ENCODE data around the gene BIK. TPM values are rescaled to one million over a fixed set of nuclear protein-coding genes. Genes with fewer than 3 reads are reported as not detected.
A peak's percentile ranks its signal among the peaks of the same experiment; 100 is the strongest.

Gene BIK
- total RNA-seq, 1 experiment from 2014 or later, result 2.0 TPM

- Histone ChIP-seq H3K27ac (ENCODE audit: low read depth, low read length, poor library complexity, severe bottlenecking) (peak overlapping the region; percentile 23), H3K36me3 (ENCODE audit: insufficient read depth, low read length, poor library complexity, severe bottlenecking) (peaks cover 53% of the 10 kb centered on the region), H3K27me3 (replicated peaks; ENCODE audit: insufficient read depth, low read depth, low read length, poor library complexity) (no peaks in the 10 kb centered on the region), H3K4me3 (ENCODE audit: low read depth, low read length, poor library complexity, severe bottlenecking) (no peak overlapping the region), H3K9me3 (ENCODE audit: low read depth, low read length, poor library complexity, severe bottlenecking) (no peaks in the 10 kb centered on the region), H3K4me1 (ENCODE audit: insufficient read depth, low read length, poor library complexity, severe bottlenecking) (no peaks in the 10 kb centered on the region)
- DNase-seq (ENCODE audit: low spot score), result no peak
- TF ChIP-seq EZH2 (IDR thresholded peaks at IDR 0.05; ENCODE audit: borderline replicate concordance, low read depth, low read length, poor library complexity, severe bottlenecking), result no peak
- TF ChIP-seq, protein P1, sequence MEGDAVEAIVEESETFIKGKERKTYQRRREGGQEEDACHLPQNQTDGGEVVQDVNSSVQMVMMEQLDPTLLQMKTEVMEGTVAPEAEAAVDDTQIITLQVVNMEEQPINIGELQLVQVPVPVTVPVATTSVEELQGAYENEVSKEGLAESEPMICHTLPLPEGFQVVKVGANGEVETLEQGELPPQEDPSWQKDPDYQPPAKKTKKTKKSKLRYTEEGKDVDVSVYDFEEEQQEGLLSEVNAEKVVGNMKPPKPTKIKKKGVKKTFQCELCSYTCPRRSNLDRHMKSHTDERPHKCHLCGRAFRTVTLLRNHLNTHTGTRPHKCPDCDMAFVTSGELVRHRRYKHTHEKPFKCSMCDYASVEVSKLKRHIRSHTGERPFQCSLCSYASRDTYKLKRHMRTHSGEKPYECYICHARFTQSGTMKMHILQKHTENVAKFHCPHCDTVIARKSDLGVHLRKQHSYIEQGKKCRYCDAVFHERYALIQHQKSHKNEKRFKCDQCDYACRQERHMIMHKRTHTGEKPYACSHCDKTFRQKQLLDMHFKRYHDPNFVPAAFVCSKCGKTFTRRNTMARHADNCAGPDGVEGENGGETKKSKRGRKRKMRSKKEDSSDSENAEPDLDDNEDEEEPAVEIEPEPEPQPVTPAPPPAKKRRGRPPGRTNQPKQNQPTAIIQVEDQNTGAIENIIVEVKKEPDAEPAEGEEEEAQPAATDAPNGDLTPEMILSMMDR (conservative IDR thresholded peaks at IDR 0.05; ENCODE audit: low read depth, low read length), result no peak
- ChIA-PET POLR2A (ENCODE audit: low non-redundant PET) (no interaction called here), CTCF (no interaction called here)
- intact Hi-C loops (cut with micrococcal nuclease; ENCODE audit: unreplicated experiment), result no loop called here
- BruUV-seq (replicated peaks), result no TSS peak
These were observed 58.1 kb downstream of the BIK start for GRCh38 chr22:43168471-43169309.

GRCh38 chr22:43169310-43170130 is 59.0 kb downstream of the BIK start:
- POLR2A ChIA-PET (ENCODE audit: low non-redundant PET), result no interaction called here
- no peak overlapping the region for H3K27ac ChIP-seq (ENCODE audit: low read depth, low read length, poor library complexity, severe bottlenecking)
- BruUV-seq (replicated peaks), result no TSS peak
- no peak for DNase-seq (ENCODE audit: low spot score)
- intact Hi-C loops (cut with micrococcal nuclease; ENCODE audit: unreplicated experiment), result no loop called here
- no peaks in the 10 kb centered on the region for H3K27me3 ChIP-seq (replicated peaks; ENCODE audit: insufficient read depth, low read depth, low read length, poor library complexity)
- H3K4me1 ChIP-seq (ENCODE audit: insufficient read depth, low read length, poor library complexity, severe bottlenecking), result no peaks in the 10 kb centered on the region
- CTCF ChIA-PET, result no interaction called here
- TF ChIP-seq, protein P1 (conservative IDR thresholded peaks at IDR 0.05; ENCODE audit: low read depth, low read length), result no peak
- H3K36me3 ChIP-seq (ENCODE audit: insufficient read depth, low read length, poor library complexity, severe bottlenecking), result peaks cover 61% of the 10 kb centered on the region
- no peaks in the 10 kb centered on the region for H3K9me3 ChIP-seq (ENCODE audit: low read depth, low read length, poor library complexity, severe bottlenecking)
- no peak overlapping the region for H3K4me3 ChIP-seq (ENCODE audit: low read depth, low read length, poor library complexity, severe bottlenecking)

DNA sequence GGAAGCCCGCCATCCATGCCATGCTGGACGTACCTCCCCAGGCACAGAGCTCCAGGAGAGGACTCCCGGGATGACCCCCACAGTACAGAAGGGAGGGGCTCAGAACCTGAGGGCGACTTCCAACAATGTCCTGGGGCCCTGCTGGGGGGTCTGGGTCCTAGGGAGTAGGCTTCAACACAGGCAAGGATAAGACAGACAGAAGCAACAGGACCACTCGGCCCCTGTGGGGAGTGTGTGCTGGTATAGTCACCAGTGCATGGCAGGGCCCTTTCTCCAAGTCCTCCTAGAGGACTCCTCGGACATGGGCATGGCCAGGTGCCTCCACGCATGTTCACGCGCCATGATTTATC is 59.6 kb downstream of the BIK start:
- no peak for TF ChIP-seq EZH2 (IDR thresholded peaks at IDR 0.05; ENCODE audit: borderline replicate concordance, low read depth, low read length, poor library complexity, severe bottlenecking)
- ChIA-PET POLR2A (ENCODE audit: low non-redundant PET) (no interaction called here), CTCF (no interaction called here)
- H3K4me1 ChIP-seq (ENCODE audit: insufficient read depth, low read length, poor library complexity, severe bottlenecking), result no peaks in the 10 kb centered on the region
- peaks cover 67% of the 10 kb centered on the region for H3K36me3 ChIP-seq (ENCODE audit: insufficient read depth, low read length, poor library complexity, severe bottlenecking)
- DNase-seq (ENCODE audit: low spot score), result no peak
- no peak overlapping the region for H3K4me3 ChIP-seq (ENCODE audit: low read depth, low read length, poor library complexity, severe bottlenecking)
- intact Hi-C loops (cut with micrococcal nuclease; ENCODE audit: unreplicated experiment), result no loop called here
- no peaks in the 10 kb centered on the region for H3K27me3 ChIP-seq (replicated peaks; ENCODE audit: insufficient read depth, low read depth, low read length, poor library complexity)
- no TSS peak for BruUV-seq (replicated peaks)
- H3K9me3 ChIP-seq (ENCODE audit: low read depth, low read length, poor library complexity, severe bottlenecking), result no peaks in the 10 kb centered on the region
- no peak overlapping the region for H3K27ac ChIP-seq (ENCODE audit: low read depth, low read length, poor library complexity, severe bottlenecking)
